ENCODE measurements around the gene ADAMTSL1.
"Not testable (repeated sequence)": the region's sequence is repeated elsewhere in the genome, so short reads cannot be mapped to it uniquely, and the experiment has no call there.

The ADAMTSL1 gene

DNA sequence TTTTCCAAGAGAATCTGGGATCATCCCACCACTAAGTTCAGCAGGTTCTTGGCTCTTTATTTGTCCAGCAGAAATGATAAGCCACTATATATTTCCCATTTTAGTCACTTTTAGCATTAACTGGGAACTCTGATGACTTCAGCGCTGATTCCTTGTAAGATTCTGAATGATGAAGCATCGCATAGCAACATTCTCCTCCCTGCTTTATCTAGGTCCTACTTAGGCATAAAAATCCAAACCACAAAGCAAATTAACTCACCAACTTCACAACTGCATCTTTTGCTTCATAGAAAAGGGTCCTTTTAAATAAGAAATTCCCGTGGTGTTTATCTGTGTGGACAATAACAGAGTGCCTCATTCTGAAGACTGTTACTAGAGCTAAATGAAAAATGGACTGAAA, 355.1 kb downstream of the ADAMTSL1 start:
- DNase-seq, result no peak

- DNase-seq, result no peak
Observed at GRCh38 chr9:18829873-18830272, 355.9 kb downstream of the ADAMTSL1 start.

DNA sequence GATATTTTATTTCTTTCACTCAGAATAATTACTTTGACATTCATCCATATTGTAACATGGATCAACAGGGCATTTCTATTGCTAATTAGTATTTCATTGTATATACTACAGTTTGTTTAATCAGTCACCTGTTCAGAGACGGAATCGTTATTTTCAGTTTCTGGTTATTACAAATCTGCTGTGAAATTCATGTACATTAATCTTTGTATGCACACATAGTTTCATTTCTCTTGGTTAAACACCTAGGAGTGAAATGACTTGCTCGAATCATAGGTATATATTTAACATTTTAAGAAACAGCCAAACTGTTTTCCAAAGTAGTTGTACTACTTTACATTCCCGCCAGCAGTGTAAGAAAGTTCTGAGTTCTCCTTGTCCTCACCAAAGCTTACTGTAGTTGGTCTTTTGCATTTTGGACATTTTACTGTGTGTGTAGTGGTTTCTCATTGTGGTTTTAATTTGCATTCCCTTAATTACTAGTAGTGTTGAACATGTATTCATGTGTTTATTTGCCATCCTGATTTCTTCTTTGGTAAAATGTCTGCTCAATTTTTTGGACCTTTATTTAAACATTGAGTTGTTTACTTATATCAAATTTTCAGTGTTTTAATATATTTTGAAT, 360.9 kb downstream of the ADAMTSL1 start:
- no peak for DNase-seq

GRCh38 chr9:18837402-18837801, 363.4 kb downstream of the ADAMTSL1 start:
- DNase-seq, result no peak

DNA sequence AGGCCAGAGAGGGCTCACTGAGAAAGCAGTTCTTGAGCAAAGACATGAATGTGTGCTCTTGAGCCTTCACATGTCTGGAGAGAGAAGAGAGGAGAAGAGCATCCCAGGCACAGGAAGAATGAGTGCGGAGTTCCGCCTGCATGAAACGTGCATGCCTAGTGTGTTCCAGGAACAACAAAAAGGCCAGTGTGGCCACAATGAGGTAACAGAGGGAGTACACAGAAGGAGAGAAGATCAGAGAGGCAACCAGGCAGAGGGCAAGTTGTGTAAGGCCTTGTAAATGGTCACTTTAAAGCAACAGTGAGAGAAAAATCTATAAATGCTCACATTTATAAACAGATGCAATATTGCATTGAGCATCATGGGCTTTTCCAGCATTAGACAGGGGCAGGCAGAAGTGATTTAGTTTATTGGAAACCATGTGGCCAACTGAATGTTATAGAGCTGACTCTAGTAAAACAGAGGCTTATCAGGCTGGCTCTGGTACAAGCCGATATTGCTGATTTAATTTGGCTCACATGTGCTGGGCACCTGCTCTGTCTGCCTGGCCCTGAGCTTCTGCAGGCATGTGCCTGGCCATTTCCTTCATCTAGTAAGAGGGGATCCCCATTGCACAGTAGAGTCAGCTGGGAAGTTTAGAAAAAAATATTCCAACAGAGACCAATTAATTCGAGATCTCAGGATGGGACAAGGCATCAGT, 373.8 kb downstream of the ADAMTSL1 start:
- no peak for DNase-seq

DNA sequence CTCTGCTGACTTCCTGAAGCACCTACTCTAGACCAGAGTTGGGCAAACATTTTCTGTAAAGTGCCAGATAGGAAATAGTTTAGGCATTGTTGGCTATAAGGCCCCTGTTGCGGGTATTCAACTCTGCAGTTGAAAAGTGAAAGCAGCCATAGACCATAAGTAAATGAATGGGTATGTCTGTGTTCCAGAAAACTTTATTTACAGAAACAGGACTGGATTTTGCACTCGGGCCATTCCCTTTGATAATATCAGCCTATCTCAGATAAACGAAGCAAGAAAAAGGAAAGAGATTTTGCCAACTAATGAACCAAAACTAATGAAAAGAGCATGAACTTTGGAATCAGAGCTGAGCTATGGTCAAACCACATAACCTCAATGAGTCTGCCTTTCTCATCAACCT, 374.7 kb downstream of the ADAMTSL1 start:
- no peak for DNase-seq

- no peak for DNase-seq
Observed at GRCh38 chr9:18849270-18849669, 375.3 kb downstream of the ADAMTSL1 start.

DNA sequence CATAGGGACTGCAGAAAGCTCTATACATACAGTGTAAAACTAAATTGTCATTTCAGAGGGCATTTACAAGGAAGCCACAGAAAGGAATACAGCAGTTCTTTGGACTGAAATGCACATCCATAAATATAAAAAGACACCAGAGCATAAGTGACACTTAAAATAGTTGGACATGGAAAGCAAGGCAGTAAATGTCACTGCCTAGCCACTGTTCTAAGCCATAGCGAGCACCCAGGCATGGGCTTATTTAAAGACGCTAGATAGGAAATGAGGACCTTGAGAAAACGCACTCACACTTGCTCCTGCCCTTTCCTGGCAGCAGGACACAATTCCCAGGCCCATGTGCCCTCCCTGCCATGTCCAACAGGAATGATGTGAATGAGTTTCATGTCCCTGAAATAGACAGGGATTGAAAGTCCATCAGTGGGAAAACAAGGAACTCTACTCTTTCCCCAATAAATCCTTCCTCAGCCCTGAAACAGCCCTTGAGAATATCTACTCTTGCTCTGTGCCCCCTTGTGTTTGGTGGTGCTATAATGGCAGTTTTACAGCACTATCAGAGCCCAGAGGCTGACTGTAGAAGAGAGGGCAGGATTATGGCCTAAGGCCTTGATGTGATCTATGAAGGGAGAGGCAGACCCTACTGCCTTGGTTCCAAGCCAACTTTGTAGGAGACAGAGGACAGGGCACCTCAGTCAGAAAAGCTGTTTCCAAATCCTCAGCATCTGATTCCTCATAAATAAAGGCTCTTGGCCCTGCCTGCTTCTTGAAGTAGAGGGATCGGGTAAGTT, 376.1 kb downstream of the ADAMTSL1 start:
- no peak for DNase-seq

DNA sequence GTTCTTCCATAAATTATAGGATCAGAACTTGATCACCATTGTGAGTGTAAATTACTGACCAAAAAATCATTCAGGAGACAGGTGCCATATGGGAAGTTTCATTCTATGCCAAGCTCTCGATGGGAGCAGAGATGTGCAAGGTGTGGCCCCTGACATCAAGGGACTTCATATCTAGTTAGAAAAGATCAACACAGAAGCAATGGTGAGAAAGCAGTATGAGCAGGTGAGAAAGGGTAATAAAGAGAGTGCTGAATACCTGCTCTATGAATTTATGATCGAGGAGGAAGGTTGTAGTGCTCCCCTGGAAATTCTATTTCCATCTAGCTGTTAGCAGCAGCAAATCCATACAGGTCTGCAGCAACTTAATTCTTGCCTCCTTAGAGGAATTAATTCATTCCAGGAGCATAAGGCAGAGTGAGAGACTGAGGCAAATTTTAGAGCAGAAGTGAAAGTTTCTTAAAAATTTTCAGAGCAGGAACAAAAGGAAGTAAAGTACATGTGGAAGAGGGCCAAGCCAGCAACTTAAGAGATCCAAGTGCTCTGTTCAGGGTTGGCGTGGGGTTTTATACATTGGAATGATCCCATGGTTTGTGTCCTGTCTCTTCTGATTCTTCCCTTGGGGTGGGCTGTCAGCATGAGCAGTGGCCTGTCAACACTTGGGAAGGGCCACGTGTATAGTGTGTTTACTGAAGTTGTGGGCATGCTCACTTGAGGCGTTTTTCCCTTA, 377.3 kb downstream of the ADAMTSL1 start:
- no peak for DNase-seq

GRCh38 chr9:18855656-18856055, 381.7 kb downstream of the ADAMTSL1 start:
- DNase-seq, result peak in 1 of 2 donors; percentile 45

DNA sequence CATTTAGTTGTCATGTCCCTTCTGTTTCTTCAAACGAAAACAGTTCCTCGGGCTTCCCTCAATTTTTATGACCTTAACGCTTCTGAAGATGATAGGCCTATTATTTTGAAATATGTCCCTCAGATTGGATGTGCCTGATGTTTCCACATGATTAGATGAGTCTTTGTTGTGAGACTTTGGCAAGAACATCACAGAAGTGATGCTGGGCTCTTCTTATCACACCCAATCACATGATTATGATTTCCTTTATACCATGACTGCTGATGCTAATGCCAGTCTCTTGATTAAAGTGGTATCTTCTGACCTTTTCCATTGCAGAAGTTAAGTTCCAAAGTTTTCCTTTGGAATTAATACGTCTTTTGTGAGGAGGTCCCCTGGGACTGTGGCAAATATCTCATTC, 383.4 kb downstream of the ADAMTSL1 start:
- no peak for DNase-seq

DNA sequence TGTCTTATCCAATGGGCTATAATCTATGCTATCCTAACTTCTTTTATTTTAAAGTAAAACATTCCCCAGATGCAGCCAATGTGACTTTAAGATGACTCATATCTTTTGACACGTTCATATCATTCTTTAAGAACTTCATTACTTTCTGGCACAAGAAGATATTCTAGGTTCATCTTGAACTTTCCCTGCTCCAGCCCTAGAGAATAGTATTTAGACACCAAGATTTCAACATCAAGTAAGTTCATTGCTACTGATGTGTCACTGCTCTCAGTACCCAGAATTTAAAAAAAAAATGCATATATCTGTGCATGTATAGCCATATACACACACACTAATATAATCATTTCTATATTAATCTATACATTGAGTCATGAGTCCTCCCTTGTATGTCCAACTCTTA, 383.8 kb downstream of the ADAMTSL1 start:
- DNase-seq, result no peak

DNA sequence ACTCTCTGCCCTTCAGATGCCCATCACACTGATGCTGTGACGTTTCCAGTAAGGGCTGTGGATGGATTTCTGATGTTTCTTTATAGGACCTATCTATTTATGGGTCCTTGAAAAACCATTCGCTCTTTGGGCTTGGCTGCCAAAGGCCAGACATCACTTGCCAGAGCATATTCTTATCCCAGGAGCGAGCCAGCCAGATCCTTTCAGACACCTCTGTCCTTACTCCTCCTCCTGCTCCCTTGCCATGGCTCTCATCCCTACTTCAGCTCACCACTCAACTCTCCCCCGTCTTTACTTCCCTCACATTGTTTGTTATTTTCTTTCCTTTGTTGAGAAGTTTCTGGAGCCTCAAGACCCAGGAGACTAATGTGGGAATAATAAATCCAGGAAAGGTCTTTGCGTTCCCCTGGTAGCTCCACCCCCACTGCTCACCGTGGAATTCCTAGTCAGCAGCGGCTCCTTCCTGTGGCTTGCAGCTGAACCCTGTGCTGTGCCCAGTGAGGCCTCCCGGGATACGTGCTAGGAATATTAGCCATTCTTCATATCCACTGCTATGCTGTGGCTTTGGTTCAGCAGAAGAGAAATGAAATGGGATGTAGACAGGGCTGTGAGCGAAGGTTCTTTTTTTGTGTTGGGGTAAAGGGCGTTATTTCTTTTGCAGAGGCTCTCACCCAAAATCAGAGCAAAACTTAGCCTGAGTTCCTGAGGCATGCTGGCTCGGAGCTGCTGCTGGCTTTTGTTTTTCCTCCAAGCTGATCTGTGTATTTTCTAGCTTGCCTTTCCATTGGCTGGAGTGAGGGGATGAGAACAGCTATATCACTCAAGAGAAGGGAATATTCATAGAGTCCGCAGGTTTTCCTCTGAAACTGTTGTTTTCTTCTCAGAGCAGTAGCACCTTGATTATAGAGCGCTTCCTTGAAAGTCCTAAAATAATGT, 387.9 kb downstream of the ADAMTSL1 start:
- DNase-seq, result no peak

DNA sequence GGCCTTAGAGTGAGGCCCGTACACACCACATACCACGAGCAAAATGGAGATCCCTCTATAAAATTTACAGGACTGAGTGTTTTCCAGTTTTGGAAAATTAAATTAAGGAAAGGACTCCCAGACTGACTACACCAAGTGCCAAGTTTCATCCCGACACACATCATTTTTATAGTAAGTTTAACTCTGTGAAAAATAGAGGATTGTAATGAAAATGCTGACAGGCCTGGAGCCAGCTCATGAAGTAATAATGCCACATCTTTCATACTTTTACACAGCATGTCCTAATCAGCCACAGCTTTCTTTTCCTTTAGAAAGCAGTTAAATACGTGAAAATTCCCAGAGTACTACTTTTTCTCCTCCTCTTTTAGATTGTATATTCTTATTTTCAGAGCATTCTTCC, 389.8 kb downstream of the ADAMTSL1 start:
- no peak for DNase-seq

GRCh38 chr9:18864516-18864915, 390.6 kb downstream of the ADAMTSL1 start:
- no peak for DNase-seq

- no peak for DNase-seq
Observed at GRCh38 chr9:18865542-18865941, 391.6 kb downstream of the ADAMTSL1 start.

DNA sequence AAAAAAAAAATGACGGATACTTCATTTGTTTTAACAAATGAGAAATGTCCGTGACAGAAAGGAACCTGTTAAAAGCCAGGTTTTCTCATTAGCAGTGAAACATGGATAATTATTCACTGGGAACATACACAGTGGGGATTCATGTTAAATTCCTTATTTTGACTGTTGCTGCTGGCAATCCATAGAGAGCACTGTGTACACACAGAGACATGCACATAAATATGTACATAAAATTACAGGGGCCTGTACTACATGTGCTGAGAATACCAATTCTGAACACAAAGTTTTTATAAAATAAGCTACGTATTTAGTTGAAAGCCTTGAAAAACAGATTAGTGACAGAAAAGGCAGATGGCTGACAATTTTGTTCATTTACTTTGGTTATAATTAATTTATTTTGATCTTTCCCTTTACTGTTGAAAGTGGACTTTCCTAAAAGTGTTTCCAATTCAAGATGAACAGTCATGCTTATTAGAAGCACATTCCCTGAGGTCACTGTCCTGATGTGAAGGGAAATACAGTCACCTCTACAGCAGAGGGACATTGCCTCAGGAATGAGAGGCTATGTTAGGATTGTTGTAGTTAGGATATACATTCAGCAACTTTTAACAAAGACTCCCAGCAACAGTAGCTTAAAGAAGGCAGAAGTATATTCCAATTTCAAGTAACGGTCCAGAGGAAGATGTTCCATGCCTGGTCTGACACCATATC, 392.3 kb downstream of the ADAMTSL1 start:
- DNase-seq, result no peak

DNA sequence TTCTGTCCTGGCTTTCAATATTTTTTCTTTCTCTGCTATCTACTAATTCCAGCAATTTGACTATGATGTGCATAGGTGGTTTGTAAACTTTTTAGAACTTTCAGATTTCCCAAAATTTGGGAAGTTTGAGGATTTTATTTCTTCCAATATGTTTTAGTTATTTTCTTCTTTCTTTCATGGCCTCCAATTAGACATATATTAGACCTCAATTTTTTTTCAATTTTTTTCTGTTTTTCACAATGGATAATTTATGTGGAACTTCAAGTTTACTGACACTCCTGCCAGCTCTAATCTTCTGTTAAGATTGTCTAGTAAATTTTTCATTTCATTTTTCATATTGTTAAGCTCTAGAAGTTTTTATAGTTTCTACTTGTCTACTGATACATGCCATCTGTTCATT, 395.8 kb downstream of the ADAMTSL1 start:
- DNase-seq, result no peak

DNA sequence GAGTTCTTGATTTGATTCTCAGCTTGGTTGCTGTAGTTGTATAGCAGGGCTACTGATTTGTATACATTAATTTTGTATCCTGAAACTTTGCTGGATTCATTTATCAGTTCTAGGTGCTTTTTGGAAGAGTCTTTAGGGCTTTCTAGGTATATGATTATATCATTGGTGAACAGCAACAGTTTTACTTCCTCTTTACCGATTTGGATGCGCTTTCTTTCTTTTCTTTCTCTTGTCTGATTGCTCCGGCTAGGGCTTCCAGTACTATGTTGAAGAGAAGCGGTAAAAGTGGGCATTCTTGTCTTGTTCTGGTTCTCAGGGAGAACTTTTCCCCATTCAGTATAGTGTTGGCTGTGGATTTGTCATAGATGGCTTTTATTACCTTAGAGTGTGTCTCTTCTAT, 400.1 kb downstream of the ADAMTSL1 start:
- DNase-seq, result no peak

GRCh38 chr9:18874990-18875389, 401.0 kb downstream of the ADAMTSL1 start:
- DNase-seq, result not testable (repeated sequence)

DNA sequence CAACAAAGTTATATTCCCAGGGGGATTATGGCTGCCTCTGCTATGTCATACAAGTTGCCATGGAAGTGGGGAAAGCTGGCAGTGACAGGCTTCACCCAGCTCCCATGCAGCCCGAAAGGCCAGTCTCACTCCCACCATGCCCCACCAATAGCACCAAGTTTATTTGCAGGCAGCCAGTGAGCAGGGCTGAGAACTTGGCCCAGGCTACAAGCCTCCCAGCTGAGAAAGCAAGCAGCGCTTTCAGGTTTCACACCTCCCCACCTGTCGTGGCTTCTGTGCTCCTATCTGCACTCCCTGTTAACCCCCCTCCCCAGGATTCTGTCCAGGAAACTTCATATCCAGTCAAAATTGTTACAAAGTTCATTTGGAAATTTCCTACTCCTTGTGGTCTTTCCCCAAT, 404.0 kb downstream of the ADAMTSL1 start:
- DNase-seq, result no peak

Measured in hippocampal formation (tissue), 2 donors.